ENCODE results near the gene CYP2C18.
"Not testable (repeated sequence)": the region's sequence is repeated elsewhere in the genome, so short reads cannot be mapped to it uniquely, and the experiment has no call there.

Gene CYP2C18

DNA sequence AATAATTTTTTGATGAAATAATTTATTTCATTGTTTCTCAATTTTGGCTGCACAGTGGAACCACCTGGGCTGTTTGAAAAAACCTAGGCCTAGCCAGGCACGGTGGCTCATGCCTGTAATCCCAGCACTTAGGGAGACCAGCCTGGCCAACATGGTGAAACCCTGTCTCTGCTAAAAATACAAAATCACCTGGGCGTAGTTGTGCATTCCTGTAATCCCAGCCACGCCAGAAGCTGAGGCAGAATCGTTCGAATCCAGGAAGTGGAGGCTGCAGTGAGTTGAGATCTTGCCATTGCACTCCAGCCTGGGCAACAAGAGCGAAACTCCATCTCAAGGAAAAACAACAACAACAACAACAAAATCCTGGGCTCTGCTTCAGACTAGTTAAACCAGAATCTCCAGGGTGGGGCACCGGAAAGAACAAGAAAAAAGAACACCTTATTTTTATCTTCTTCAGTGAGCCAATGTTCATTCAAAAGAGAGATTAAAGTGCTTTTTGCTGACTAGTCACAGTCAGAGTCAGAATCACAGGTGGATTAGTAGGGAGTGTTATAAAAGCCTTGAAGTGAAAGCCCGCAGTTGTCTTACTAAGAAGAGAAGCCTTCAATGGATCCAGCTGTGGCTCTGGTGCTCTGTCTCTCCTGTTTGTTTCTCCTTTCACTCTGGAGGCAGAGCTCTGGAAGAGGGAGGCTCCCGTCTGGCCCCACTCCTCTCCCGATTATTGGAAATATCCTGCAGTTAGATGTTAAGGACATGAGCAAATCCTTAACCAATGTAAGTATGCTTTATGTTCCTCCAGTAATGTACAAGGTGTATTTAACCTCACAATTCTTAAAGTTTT, at the start of gene CYP2C18:
CYP2C18 (plus strand) TSS at position 516 of the 841 bp plus-strand sequence; CDS start at position 607, 91 bp downstream.
- DNase-seq = no peak

DNA sequence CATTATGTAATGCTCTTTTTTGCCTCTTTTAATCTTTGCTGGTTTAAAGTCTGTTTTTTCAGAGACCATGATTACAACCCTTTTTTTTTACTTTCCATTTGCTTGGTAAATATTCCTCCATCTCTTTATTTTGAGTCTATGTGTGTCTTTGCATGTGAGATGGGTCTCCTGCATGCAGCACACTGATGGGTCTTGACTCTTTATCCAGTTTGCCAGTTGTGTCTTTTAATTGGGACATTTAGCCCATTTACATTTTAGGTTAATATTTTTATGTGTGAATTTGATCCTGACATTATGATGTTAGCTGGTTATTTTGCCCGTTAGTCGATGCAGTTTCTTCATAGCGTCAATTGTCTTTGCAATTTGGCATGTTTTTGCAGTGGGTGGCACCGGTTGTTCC, 45.4 kb upstream of the CYP2C18 start:
- not testable (repeated sequence) for DNase-seq

DNA sequence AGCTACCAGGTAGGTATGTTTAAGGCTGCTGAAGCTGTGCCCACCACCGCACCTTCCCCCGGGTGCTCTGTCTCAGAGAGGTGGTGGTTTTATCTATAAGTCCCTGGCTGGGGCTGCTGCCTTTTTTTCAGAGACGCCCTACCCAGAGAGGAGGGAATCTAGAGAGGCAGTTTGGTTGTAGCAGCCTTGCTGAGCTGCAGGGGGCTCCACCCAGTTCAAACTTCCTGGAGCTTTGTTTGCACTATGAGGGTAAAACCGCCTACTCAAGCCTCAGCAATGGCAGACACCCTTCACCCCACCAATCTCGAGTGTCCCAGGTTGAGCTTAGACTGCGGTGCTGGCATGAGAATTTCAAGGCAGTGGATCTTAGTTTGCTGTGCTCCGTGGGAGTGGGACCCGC, 43.6 kb upstream of the CYP2C18 start:
- no peak for DNase-seq

DNA sequence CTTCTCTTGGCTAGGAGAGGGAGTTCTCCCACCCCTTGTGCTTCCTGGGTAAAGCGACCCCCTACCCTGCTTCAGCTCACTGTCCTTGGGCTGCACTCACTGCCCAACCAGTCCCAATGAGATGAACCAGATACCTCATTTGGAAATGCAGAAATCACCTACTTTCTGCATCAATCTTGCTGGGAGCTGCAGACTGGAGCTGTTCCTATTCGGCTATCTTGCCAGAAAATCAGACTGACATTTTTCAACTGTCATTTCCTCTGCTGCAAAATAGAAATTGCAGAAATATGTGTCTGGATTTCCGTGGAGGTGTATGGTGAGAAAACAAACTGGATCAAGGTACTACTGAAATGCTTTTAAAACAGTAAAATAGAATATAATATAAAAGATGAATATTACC, 43.0 kb upstream of the CYP2C18 start:
- DNase-seq = no peak

DNA sequence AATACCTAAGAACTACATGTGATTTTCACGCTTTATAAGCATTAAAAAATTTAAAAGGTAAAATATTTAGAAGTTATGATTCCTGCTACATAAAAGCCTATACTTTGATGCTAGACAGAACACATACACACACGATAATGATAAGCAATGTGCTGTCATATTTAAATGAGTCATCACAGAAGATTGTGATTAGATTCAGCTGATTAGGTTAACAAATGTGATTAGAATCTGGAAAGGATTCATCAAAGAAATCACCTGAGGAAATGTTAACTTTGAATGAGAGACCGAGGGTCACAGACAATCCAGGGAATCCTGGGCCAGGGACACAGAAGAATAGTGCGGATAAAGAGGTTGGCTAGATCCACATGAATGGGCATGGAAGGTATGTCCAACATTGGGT, 42.0 kb upstream of the CYP2C18 start:
- no peak for DNase-seq

DNA sequence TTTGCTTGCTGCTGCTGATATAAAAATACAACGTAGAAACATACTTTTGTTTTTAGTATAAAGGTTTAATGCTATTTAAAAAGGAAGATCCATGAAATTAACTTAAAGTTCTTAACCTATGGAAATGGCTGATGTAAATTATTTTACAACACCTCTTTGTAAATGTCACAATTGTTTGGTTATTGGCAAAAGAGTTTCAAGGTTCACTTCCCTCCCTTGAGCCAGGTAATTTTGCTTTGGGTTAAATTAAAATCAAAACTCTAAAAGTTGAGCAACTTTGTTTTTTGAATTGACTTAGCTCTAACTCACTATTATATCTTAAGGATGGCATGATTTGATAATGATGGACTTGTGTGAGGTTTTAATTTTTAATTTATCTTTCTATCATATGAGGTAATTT, 39.2 kb upstream of the CYP2C18 start:
- DNase-seq = no peak

DNA sequence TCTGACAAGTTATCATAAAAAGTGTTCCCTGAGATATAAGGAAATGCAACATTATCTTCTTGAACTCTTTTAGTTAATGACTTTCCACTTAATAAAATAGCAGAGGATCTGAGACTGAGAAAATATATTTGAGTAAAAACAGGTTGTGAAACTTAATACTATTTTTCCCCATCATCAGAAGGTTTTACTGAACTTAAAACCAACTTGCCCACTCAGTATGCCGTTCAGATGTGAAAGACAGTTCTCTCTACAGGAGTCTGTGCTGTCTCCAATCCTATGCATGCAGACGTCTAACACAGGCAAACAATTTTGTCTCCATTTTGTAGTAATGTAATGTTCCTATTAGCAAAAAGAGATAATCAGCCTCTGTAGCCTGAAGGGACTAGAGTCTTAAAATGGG, 38.2 kb upstream of the CYP2C18 start:
- DNase-seq = no peak

DNA sequence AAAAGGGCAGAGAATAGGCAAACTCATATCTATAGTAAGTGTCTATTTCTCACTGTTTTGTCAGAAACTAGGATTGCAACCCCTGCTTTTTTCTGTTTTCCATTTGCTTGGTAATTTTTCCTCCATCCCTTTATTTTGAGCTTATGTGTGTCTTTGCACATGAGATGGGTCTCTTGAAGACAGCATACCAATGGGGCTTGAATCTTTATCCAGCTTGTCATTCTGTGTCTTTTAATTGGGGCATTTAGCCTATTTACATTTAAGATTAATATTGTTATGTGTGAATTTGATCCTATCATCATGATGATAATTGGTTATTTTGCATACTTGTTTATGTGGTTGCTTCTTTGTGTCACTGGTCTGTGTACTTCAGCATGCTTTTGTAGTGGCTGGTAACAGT, 28.3 kb upstream of the CYP2C18 start:
- not testable (repeated sequence) for DNase-seq

DNA sequence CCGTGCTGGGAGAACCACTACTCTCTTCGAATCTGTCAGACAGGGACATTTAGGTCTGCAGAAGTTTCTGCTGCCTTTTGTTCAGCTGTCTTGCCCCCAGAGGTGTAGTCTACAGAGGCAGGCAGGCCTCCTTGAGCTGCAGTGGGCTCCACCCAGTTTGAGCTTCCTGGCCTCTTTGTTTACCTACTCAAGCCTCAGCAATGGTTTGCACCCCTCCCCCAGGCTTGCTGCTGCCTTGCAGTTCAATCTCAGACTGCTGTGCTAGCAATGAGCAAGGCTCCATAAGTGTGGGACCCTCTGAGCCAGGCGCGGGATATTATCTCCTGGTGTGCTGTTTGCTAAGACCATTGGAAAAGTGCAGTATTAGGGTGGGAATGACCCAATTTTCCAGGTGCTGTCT, 20.5 kb upstream of the CYP2C18 start:
- not testable (repeated sequence) for DNase-seq

DNA sequence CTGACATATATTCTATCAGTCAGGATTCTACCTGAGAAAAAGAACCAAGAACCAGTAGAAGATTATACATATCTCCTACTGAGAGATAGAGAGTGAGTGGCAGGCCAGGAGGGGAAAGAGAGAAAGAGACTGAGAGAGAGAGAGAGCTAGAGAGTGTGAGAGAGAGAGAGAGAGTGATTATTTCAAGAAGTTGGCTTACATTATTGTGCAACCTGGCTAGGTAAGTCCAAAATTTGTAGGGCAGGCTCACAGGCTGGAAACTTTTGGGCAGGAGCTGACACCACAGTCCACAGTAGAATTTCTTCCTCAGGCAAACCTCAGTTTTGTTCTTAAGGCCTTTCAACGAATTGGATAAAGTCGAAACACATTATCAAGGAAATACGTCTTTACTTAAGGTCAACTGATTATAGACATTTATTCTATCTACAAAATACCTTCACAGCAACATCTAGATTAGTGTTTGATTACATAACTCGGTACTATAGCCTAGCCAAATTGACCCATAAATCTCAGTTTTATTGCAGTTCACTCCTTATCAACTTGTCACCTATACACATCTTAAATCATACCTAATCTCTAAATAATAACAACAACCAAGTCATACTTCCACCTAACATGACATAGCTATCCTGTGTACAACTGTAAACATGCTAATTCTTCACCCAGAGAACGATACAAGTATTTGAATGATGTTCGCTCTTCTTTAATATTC, 17.0 kb upstream of the CYP2C18 start:
- DNase-seq = no peak

DNA sequence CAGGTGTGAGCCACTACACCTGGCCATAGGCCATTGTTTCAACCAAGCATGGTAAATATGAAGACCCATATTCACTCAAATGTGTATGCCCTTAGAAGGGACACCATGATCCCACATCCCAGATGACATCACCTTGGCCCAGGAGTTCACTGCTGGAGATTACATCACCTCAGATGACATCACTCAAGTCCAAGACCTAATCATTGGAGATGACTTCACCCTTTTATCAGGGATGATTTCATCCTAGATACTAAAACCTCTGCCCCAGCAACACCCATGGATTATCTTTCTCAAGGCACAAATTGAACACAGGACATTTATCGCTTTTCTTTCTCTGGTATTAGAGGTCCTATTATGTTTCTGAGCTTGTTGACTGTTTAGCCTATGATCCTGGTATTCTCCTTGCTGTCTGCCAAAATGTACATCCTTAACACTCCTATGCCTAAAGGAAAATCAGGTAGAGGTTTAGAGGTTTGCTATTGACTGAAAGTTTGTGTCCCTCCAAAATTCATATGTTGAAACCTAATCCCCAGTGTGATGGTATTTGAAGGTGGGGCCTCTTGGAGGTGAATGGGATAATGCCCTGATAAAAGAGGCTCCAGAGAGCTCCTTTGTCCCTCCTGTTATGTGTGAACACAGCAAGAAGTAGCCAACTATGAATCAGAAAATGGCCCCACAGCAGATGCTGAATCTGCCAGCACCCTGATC, 9.8 kb upstream of the CYP2C18 start:
- no peak for DNase-seq

DNA sequence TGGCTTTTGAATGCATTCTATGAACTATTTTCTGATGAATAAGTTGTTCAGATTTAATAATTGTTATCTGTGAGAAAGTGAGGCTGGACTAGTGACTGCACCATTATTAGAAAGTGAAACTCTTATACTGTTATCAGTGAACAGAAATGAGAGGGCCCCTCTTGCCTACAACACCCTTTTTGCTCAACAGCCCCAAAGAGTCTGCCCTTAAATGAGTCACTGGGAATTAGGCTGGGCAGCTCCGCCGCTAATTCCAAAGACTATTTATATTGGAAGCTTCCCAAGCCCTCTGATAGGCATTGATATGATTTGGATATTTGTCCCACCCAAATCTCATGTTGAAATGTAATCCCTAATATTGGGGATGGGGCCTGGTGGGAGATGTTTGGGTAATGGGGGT, 7.0 kb upstream of the CYP2C18 start:
- DNase-seq = no peak

DNA sequence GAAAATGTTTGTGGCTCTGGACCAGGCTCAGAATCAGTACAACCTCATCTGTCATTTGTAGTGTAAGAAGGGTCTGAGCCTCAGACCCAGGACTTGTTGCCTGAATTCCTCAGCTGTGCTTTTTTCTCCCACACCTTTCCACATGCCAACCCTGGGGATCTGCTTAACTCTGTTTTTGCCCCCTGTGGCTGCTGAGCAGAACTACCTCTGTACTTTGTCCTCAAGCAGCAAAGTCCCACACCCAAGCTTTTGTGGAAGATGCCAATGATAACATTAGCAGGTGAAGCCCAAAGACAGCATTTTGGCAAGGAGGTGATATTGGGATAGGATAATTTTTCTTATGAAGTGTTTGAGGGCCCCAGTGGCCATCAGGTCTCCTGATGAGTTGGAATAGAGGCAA, 5.8 kb upstream of the CYP2C18 start:
- DNase-seq = no peak

DNA sequence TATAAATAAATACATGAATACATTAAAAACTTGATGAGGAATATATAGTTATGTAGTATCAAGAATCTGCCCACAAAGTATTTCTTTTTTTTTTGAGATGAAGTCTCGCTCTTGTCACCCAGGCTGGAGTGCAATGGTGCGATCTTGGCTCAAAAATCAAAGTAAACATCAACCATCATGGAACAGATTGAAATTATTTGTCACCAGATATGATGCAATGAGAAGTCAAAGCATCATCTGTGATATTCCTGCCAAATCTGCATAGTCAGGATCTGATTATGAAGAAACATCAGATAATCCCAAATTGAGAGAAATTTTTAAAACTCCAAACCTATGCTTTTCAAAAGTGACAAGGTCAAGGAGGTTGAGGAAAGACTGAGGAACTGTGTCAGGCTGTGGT, 5.1 kb upstream of the CYP2C18 start:
- DNase-seq = no peak

DNA sequence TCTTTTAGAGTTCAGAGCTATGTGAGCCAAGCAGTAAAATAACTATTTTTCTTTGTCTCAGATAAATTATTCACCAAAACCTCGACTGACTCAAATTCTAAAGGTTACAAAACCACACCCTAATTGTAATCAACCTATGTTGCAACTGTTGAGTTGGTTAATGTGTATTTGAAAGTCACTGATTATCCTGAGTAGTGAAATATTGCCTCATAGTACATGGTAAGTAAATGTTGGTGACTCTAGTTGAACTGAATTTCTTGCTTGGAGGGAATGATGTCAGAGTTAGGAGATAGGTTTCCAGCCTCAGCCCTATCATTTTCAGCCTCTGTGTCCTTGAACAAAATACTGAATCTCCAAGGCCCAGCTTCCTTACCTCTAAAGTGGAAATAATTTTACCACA, 3.0 kb upstream of the CYP2C18 start:
- no peak for DNase-seq

DNA sequence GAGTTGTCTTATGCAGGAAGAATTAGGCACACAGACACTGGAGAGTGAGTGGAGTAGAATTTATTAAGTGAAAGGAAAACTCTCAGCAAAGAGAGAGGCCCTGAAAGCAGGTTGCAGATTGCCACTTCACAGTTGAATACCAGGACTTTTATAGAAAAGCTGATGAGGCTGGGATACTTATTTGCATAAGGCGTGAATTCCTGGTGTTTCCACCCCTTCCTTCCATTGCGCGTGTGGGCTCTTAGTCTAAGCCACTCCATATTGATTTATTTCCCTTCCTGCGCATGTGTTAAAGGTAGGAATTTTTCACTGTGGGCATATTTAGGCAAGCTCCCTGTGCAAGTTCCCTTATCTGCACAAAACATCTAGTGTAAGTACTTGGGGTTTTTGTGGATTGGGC, 893 bp upstream of the CYP2C18 start:
- DNase-seq = not testable (repeated sequence)

DNA sequence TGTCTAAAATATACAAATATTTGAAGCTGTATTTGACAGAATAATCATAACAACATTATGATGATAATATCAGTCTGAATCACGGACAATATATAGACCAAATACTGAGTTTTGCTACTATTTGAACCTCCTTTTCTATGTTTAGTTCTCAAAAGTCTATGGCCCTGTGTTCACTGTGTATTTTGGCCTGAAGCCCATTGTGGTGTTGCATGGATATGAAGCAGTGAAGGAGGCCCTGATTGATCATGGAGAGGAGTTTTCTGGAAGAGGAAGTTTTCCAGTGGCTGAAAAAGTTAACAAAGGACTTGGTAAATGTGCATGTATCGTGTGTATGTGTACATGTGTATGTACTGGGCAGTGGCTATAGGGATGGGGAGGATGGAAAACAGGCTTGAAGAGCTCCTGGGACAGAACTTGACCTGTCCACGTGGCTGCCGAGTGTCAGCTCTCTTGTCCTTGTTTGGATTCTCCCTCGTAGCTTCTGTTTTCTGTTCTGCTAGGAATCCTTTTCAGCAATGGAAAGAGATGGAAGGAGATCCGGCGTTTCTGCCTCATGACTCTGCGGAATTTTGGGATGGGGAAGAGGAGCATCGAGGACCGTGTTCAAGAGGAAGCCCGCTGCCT, 4.2 kb downstream of the CYP2C18 start:
- no peak for DNase-seq

DNA sequence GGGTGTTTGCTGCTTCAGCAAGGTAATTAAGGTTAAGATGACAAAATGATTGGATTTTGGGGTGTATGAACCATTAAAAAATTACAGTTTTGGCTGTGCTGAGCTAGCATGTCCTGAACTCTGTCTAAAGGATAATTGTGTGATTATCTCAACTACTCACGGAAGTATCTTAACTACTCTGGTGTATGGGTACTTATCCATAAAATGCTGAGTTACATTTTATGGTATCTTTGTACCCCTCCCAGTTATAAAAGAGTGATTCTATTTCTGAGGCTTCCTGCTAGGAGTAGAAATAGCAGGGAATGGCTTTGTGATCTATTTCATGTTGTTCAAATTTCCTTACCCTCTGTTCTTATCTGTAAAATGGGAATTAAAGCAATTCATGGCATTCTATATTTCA, 22.6 kb downstream of the CYP2C18 start:
- DNase-seq = no peak

DNA sequence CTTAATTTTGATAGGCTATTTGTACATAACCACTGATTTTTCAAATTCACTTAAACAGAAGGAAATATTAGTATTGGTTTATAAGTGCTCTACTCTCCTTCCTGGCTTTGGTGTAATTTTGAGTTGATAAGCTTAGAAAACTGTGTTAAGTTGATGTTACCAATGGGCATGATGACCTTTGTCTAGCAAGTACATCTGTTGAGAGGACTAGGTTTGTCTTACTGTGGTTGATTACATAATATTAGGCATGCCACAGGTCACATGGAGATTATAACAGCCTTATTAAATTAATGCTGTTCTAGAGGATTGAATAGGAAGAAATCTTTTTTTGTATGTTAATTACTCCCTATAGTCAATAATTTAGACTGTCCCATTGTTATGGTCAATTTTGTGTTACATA, 27.0 kb downstream of the CYP2C18 start:
- DNase-seq = no peak

DNA sequence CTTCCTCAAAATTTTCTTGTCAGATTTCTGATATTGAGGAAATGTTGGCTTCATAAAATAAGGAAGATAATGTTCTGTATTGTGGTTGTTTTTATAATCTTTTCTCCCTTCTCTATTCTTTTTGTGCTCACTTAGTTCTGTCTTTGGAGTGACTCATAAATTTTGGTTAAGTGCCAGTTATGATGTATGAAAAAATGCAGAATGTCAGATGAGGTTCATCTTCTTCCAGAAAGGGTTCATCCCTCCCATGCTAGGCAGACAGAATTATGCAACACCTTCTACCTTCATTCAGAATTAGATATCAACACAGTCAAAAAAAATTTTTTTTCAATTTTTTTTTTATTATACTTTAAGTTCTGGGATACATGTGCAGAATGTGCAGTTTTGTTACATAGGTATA, 42.3 kb downstream of the CYP2C18 start:
- DNase-seq = no peak

DNA sequence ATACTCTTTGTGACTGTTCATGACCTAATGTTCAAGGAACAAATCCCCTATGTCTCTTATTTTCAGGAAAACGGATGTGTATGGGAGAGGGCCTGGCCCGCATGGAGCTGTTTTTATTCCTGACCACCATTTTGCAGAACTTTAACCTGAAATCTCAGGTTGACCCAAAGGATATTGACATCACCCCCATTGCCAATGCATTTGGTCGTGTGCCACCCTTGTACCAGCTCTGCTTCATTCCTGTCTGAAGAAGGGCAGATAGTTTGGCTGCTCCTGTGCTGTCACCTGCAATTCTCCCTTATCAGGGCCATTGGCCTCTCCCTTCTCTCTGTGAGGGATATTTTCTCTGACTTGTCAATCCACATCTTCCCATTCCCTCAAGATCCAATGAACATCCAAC, 51.7 kb downstream of the CYP2C18 start:
- DNase-seq = no peak

DNA sequence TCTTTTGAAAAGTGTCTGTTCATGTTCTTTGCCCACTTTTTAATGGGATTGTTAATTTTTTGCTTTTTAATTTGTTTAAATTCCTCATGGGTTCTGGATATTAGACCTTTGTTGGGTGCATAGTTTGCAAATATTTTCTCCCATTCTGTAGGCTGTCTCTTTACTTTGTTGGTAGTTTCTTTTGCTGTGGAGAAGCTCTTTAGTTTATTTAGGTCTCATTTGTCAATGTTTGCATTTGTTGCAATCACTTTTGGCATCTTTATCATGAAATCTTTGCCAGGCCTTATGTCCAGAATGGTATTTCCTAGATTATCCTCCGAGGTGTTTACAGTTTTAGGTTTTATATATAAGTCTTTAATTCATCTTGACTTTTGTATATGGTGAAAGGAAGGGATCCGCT, 55.1 kb downstream of the CYP2C18 start:
- no peak for DNase-seq

DNA sequence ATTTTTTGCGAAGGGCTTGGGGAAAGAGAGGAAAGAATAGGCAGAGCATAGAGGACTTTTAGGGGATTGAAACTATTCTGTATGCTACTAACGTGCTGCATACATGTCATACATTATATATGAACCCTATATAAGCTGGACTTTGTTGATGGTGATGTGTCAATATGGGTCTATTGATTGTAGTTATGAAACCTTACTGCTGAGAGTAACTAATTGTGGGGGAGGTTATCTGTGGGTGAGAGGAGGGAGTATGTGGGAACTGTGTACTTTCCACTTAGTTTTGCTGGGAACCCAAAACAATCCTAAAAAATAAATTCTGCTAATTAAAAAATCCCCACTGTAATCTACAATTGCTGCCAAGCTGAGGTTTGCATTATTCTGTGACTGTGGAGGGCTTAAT, 63.6 kb downstream of the CYP2C18 start:
- DNase-seq = no peak

All from NCI-H1436 treated with DMSO at 0.1 percent for 48 hours (cell line).